ELR (cell line): ENCODE data around the gene PYHIN1.

Source experiments
- DNase-seq: peaks from one replicate; pipeline ENCODE4 v3.0.0-alpha.2; 2015; ENCODE audit warnings: low read depth

PYHIN1 gene

GRCh38 chr1:159014003-159014571 lies 82.7 kb downstream of the PYHIN1 start:
- DNase-seq = no peak

- DNase-seq = peak; percentile 16
Measured at GRCh38 chr1:159014851-159015250, 83.5 kb downstream of the PYHIN1 start.

- DNase-seq = peak; percentile 94
Measured at GRCh38 chr1:159015440-159015909, 84.1 kb downstream of the PYHIN1 start.

- no peak for DNase-seq
Measured at GRCh38 chr1:159023723-159024122, 92.4 kb downstream of the PYHIN1 start.

DNA sequence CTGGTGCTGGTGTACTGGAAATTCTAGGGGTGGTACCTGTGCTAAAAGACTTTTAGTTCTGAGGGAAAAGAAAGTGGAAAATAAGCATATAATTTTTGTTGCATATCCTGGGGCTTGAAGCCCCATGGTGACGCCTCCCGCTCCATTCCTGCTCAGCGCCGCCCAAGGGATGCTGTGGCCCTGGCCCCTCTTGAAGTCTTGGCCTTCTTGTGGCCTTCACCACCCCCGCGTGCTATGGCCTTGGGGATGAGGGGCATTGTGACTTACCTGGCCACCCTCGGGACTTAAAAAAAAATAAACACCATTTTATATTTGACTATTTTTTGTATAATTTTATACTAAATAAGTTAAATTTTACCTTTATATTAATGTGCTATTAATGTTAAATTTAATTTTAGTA lies 93.7 kb downstream of the PYHIN1 start:
- DNase-seq = no peak
